ENCODE measurements around the gene RASSF6.
A peak's percentile ranks its signal among the peaks of the same experiment; 100 is the strongest.

The RASSF6 gene

DNA sequence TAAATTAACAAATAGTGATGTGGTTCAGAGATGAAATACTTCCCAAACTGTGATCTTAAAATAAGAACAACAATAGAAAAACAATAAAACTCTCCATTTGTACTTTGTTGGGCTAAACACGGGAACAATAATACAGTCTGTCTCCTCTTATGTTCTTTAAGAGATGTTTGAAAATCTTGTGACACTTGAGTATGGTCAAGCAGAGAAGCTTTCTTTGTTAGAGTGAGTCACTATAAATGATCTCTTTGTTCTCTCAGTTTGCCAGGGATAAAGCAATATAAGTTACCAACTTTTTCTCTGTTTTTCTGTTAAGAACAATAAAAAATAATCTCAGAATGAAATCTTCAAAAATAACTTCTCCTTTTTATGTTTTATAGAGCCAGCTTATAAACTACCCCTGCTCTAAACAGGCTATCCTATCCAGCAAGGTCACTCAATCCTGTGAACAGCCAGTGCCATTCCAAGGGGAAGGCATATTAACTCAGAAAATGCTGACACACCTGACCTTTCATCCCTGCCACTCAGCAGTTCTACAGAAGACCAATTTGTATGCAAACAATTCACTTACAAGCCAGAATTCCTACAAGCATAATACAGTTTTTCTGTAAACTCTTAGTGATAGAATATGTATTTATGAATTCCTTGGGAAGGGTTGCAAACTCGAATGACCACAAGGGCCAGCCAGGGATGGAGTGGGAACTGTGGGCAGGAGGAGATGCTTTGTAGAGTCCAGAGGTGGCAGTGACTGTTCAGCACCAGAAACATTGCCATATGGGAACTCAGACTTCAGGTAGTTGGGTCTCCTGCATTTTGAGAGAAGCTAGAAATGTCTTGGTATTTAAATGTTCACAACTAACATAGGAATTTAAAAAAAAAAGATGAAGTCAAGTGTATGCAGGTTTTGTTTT is 86.5 kb downstream of the RASSF6 start:
- no peak overlapping the region for H3K4me2 ChIP-seq (ENCODE audit: low read depth, low read length, poor library complexity, severe bottlenecking)
- no peaks in the 10 kb centered on the region for H3K27me3 ChIP-seq (ENCODE audit: insufficient read depth, low read length, poor library complexity, severe bottlenecking)
- no peaks in the 10 kb centered on the region for H3K9me2 ChIP-seq (replicated peaks; ENCODE audit: low read depth, low read length)
- no peaks in the 10 kb centered on the region for H3K4me1 ChIP-seq (ENCODE audit: insufficient read depth, low read length, poor library complexity, severe bottlenecking)
- no peak overlapping the region for H2AFZ ChIP-seq (ENCODE audit: low read length)
- TF ChIP-seq EZH2phosphoT487 (IDR thresholded peaks at IDR 0.05; ENCODE audit: borderline replicate concordance): no peak
- TF ChIP-seq, protein P1, sequence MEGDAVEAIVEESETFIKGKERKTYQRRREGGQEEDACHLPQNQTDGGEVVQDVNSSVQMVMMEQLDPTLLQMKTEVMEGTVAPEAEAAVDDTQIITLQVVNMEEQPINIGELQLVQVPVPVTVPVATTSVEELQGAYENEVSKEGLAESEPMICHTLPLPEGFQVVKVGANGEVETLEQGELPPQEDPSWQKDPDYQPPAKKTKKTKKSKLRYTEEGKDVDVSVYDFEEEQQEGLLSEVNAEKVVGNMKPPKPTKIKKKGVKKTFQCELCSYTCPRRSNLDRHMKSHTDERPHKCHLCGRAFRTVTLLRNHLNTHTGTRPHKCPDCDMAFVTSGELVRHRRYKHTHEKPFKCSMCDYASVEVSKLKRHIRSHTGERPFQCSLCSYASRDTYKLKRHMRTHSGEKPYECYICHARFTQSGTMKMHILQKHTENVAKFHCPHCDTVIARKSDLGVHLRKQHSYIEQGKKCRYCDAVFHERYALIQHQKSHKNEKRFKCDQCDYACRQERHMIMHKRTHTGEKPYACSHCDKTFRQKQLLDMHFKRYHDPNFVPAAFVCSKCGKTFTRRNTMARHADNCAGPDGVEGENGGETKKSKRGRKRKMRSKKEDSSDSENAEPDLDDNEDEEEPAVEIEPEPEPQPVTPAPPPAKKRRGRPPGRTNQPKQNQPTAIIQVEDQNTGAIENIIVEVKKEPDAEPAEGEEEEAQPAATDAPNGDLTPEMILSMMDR (conservative IDR thresholded peaks at IDR 0.05; ENCODE audit: low read length): no peak
- H3K36me3 ChIP-seq (ENCODE audit: insufficient read depth, low read length): no peaks in the 10 kb centered on the region
- no peaks in the 10 kb centered on the region for H4K20me1 ChIP-seq (ENCODE audit: insufficient read depth, low read length, poor library complexity, severe bottlenecking)
- H3K9ac ChIP-seq (ENCODE audit: low read depth, low read length, poor library complexity, severe bottlenecking): no peak overlapping the region
- no peaks in the 10 kb centered on the region for H3F3A ChIP-seq (ENCODE audit: low read depth)
- H3K9me3 ChIP-seq (ENCODE audit: insufficient read depth, low read depth, low read length): no peaks in the 10 kb centered on the region
- no peaks in the 10 kb centered on the region for H3K79me2 ChIP-seq (ENCODE audit: insufficient read depth, low read length)
- no peak overlapping the region for H3K4me3 ChIP-seq (ENCODE audit: low read length, poor library complexity, severe bottlenecking)

DNA sequence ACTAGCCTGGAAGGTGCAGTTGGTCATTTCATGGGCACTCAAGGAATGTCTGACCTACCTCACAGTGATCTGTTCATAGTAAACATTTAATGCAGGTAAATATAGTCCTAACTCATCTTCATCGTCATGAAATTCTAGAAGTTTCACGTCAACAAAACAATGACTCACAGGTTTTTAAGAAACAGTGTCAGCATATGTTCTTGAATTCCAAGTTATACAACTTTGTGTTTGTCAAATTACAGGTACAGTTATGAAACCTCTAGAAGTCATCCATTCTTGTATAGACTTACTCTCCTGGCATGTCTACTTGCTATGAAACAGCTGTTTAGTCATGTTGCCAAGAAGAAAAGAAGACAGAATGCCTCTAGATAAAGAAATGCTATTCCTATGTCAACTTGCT is 92.1 kb downstream of the RASSF6 start:
- Histone ChIP-seq H4K20me1 (ENCODE audit: insufficient read depth, low read length, poor library complexity, severe bottlenecking) (no peaks in the 10 kb centered on the region), H3K79me2 (ENCODE audit: insufficient read depth, low read length) (no peaks in the 10 kb centered on the region), H3K9me2 (replicated peaks; ENCODE audit: low read depth, low read length) (no peaks in the 10 kb centered on the region), H3K9ac (ENCODE audit: low read depth, low read length, poor library complexity, severe bottlenecking) (no peak overlapping the region), H3K4me3 (ENCODE audit: low read length, poor library complexity, severe bottlenecking) (no peak overlapping the region), H3K4me2 (ENCODE audit: low read depth, low read length, poor library complexity, severe bottlenecking) (no peak overlapping the region), H2AFZ (ENCODE audit: low read length) (no peak overlapping the region), H3K4me1 (ENCODE audit: insufficient read depth, low read length, poor library complexity, severe bottlenecking) (no peaks in the 10 kb centered on the region), H3K27me3 (ENCODE audit: insufficient read depth, low read length, poor library complexity, severe bottlenecking) (no peaks in the 10 kb centered on the region), H3F3A (ENCODE audit: low read depth) (no peaks in the 10 kb centered on the region), H3K9me3 (ENCODE audit: insufficient read depth, low read depth, low read length) (no peaks in the 10 kb centered on the region), H3K36me3 (ENCODE audit: insufficient read depth, low read length) (no peaks in the 10 kb centered on the region)
- TF ChIP-seq EZH2phosphoT487 (IDR thresholded peaks at IDR 0.05; ENCODE audit: borderline replicate concordance): no peak
- TF ChIP-seq, protein P1 (conservative IDR thresholded peaks at IDR 0.05; ENCODE audit: low read length): no peak

DNA sequence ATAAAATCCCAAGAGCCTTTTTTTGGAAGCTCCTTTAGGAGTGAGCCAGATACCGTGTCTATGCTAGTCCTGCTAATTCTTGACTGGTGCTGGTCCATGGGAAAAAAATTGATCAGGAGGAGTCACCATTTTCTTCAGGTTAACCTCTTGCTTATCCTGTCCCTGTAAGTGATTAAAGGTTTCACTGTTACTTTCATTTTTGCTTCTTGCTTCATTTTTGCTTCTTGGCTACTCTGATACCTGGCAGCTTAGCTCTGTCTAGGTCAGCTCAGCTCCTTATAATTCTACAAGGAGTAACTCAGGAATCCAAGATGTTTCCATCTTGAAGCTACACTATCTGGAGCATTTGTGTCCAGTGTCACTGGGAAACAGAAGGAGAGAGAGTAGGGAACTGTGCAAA is 93.0 kb downstream of the RASSF6 start:
- no peaks in the 10 kb centered on the region for H3K27me3 ChIP-seq (ENCODE audit: insufficient read depth, low read length, poor library complexity, severe bottlenecking)
- no peaks in the 10 kb centered on the region for H4K20me1 ChIP-seq (ENCODE audit: insufficient read depth, low read length, poor library complexity, severe bottlenecking)
- peak overlapping the region; percentile 65 for H2AFZ ChIP-seq (ENCODE audit: low read length)
- no peak for TF ChIP-seq EZH2phosphoT487 (IDR thresholded peaks at IDR 0.05; ENCODE audit: borderline replicate concordance)
- TF ChIP-seq, protein P1 (conservative IDR thresholded peaks at IDR 0.05; ENCODE audit: low read length): no peak
- H3F3A ChIP-seq (ENCODE audit: low read depth): no peaks in the 10 kb centered on the region
- no peaks in the 10 kb centered on the region for H3K79me2 ChIP-seq (ENCODE audit: insufficient read depth, low read length)
- no peaks in the 10 kb centered on the region for H3K9me3 ChIP-seq (ENCODE audit: insufficient read depth, low read depth, low read length)
- H3K4me2 ChIP-seq (ENCODE audit: low read depth, low read length, poor library complexity, severe bottlenecking): no peak overlapping the region
- H3K9me2 ChIP-seq (replicated peaks; ENCODE audit: low read depth, low read length): no peaks in the 10 kb centered on the region
- no peaks in the 10 kb centered on the region for H3K36me3 ChIP-seq (ENCODE audit: insufficient read depth, low read length)
- no peak overlapping the region for H3K4me3 ChIP-seq (ENCODE audit: low read length, poor library complexity, severe bottlenecking)
- no peaks in the 10 kb centered on the region for H3K4me1 ChIP-seq (ENCODE audit: insufficient read depth, low read length, poor library complexity, severe bottlenecking)
- H3K9ac ChIP-seq (ENCODE audit: low read depth, low read length, poor library complexity, severe bottlenecking): no peak overlapping the region

All from Loucy (cell line).